Subcutaneous adipose tissue (tissue), 4 donors: Measurements from ENCODE around the gene ADAMTS17. TPM values are rescaled to one million over a fixed set of nuclear protein-coding genes. Genes with fewer than 3 reads are reported as not detected.

Experiments used
- CTCF ChIP-seq: fragments of 450-650 bp; IDR thresholded peaks from one replicate; pipeline ENCODE4 v1.5.1; 2016; ENCODE audit warnings: low read depth, mild to moderate bottlenecking, control low read depth, antibody characterized with exemption, moderate library complexity
- total RNA-seq, 4 donors: library from RNA; depleted of rRNA; stranded (reverse); fragments of >200 nt; gene quantifications; one replicate each; pipeline ENCODE4 v1.1.0, GENCODE V29; 2016

The ADAMTS17 gene
- total RNA-seq, 4 donors from 2014 or later, result 0.49 to 5.3 (median 2.5) TPM

- no peak for TF ChIP-seq CTCF
Observed at GRCh38 chr15:100168787-100169186, 173.0 kb downstream of the ADAMTS17 start.

- no peak for TF ChIP-seq CTCF
Observed at GRCh38 chr15:100167884-100168375, 173.8 kb downstream of the ADAMTS17 start.

- TF ChIP-seq CTCF, result no peak
Observed at GRCh38 chr15:100166313-100166712, 175.5 kb downstream of the ADAMTS17 start.

- TF ChIP-seq CTCF, result no peak
Observed at GRCh38 chr15:100163961-100164360, 177.8 kb downstream of the ADAMTS17 start.

GRCh38 chr15:100160953-100161352 is 180.8 kb downstream of the ADAMTS17 start:
- no peak for TF ChIP-seq CTCF

- TF ChIP-seq CTCF, result no peak
Observed at GRCh38 chr15:100159436-100159835, 182.3 kb downstream of the ADAMTS17 start.

- no peak for TF ChIP-seq CTCF
Observed at GRCh38 chr15:100158356-100158755, 183.4 kb downstream of the ADAMTS17 start.

- no peak for TF ChIP-seq CTCF
Observed at GRCh38 chr15:100156201-100156600, 185.6 kb downstream of the ADAMTS17 start.
